Choroid plexus epithelial cell (primary cell): ENCODE data around the gene C12orf56.

Experiments used
- DNase-seq: peaks from one replicate; pipeline ENCODE4 v3.0.0-alpha.2; 2010; ENCODE audit warnings: low read depth
- H3K4me3 ChIP-seq: 2 replicates; pipeline ENCODE4 v1.5.1; 2011; ENCODE audit warnings: low read depth, mild to moderate bottlenecking, control low read depth, low read length, moderate library complexity
- TF ChIP-seq, protein P1 (sequence below): conservative IDR thresholded peaks from 2 replicates; pipeline ENCODE4 v1.5.1; 2011; ENCODE audit warnings: low read depth, mild to moderate bottlenecking, control low read depth, inconsistent platforms, low read length, moderate library complexity

C12orf56 gene

DNA sequence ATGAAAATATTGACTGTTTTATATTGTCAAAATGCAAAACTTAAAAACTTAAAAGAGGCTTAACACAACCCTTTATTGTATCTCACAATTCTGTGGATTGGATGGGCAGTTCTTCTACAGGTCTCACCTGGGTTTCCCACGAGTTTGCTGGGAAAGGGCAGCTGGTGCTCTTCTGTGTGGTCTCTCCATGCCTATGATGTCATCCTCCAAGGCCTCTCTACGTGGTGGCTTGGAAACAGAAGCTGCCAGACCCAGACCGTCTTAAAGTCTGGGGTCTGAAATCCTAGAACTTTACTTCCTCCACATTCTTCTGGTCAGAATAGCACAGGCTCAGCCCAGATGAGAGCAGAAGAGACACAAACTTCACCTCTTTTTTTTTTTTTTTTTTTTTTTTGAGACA is 132.0 kb downstream of the C12orf56 start:
- TF ChIP-seq, protein P1, sequence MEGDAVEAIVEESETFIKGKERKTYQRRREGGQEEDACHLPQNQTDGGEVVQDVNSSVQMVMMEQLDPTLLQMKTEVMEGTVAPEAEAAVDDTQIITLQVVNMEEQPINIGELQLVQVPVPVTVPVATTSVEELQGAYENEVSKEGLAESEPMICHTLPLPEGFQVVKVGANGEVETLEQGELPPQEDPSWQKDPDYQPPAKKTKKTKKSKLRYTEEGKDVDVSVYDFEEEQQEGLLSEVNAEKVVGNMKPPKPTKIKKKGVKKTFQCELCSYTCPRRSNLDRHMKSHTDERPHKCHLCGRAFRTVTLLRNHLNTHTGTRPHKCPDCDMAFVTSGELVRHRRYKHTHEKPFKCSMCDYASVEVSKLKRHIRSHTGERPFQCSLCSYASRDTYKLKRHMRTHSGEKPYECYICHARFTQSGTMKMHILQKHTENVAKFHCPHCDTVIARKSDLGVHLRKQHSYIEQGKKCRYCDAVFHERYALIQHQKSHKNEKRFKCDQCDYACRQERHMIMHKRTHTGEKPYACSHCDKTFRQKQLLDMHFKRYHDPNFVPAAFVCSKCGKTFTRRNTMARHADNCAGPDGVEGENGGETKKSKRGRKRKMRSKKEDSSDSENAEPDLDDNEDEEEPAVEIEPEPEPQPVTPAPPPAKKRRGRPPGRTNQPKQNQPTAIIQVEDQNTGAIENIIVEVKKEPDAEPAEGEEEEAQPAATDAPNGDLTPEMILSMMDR: no peak
- no peak overlapping the region for H3K4me3 ChIP-seq
- DNase-seq: peak; percentile 8

DNA sequence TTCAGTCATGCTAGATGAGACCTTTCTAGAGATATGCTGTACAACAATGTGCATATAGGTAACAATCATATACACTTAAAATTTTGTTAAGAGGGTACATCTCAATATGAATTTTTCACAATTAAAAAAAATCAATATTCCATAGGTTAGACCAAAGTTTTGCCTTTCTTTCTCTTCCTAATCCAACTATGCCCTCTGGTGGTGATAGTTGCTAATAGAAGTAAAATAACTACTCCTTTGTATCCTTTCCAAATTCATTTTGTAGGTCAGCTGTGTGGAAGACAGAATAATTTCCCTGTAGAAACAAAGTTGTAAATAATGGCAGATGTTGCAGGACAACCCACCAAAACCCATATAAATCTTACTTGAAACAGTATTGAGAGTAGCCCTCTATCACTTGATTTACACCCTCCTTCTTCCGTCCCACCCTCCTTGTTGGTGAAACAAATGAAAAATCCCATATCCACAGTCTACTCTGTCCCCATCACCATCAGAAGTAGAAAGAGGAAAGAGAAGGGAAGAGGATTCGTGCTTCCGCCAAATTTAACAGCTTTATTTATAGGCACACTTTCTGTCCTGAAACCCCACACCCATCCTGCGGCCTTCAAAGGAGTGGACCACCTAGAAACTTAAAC is 134.3 kb downstream of the C12orf56 start:
- DNase-seq: peak; percentile 83
- no peak overlapping the region for H3K4me3 ChIP-seq
- TF ChIP-seq, protein P1: peak; percentile 58

DNA sequence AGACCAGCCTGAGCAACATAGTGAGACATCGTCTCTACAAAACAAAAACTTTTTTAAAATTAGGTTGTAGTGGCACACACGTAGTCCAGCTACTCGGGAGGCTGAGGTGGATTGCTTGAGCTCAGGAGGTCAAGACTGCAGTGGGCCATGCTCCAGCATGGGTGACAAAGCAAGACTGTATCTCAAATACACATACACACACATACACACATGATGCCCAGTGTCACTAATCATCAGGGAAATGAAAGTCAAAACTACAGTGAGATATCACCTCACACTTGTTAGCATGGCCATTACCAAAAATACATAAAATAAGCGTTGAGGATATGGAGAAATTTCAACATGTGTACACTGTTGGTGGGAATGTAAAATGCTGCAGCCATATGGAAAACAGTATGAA is 135.3 kb downstream of the C12orf56 start:
- TF ChIP-seq, protein P1: no peak
- H3K4me3 ChIP-seq: no peak overlapping the region
- no peak for DNase-seq

DNA sequence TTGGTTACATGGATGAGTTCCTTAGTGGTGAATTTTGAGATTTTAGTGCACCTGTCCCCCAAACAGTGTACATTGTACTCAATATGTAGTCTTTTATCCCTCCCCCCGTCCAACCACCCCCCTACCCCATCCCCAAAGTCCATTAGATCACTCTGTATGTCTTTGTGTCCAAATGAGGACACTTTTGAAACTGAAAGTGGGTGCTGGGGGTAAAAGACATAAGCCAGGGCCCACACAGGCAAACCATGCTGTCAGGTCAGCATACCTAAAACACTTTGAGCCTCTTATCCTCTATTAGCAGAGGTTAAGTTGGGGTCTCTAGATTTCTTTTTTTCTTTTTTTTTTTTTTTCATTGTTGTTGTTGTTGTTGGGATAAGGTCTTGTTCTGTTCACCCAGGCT is 137.2 kb downstream of the C12orf56 start:
- no peak overlapping the region for H3K4me3 ChIP-seq
- no peak for DNase-seq
- TF ChIP-seq, protein P1: no peak

DNA sequence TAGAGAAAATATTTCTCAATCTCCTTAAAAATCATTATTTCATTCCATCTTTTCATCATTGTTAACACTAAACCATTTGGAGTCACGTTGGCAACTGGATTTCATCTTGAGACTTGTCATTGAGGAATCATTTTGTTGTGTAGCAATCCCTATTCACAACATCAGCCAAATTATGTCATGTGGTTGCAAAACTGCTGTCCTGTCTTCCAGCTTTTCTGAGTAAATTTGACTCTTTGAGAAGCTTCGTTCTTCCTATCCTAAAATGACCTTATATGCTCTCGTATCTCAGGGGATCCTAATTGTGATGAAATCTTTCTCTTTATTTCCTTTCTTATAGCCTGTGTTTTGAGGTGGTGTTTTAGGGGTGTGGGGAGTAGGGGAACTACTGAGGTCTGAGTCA is 137.9 kb downstream of the C12orf56 start:
- TF ChIP-seq, protein P1: no peak
- peak; percentile 72 for DNase-seq
- no peak overlapping the region for H3K4me3 ChIP-seq

DNA sequence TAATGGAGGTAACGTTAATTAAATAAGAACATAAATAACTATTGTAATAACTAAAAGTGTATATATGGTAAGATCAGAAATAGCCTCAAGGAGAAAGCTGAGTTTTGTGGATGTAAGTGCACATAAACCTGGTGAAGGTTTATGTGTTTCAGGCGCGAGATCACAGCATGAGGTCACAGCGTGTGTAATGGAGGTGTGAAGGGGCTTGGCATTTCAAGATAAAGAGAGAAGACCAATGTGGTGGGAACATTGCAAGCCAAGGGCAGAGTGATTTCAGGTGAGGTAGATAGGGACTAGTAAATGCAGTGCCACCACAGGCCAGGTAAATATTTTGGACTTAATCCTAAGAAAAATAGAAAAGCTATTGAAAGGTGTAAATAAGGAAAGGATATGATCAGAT is 146.7 kb downstream of the C12orf56 start:
- H3K4me3 ChIP-seq: no peak overlapping the region
- TF ChIP-seq, protein P1: no peak
- no peak for DNase-seq

DNA sequence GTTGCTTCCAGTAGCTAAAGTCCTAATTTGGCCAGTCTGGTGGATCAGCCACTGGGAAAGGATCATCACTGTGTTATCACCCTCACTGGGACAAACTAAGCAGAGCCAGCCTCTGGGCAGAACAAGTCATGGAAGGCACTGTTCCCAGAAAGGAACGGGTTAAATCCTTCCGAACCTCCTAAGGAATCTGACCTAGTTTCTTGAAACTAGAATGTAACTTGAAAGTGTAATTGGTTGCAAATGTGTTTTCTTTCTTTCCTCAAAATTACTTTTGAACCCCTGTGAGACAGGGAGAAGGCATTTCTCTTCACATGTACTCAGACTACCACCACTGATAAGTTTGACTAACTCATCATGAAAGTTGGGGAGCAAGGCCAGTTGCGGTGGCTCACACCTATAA is 149.8 kb downstream of the C12orf56 start:
- H3K4me3 ChIP-seq: no peak overlapping the region
- no peak for DNase-seq
- TF ChIP-seq, protein P1: no peak
